ENCODE data around the gene HDAC4. TPM values are rescaled to one million over a fixed set of nuclear protein-coding genes. Genes with fewer than 3 reads are reported as not detected.

Gene HDAC4
- total and polyA plus RNA-seq, 2 of the 4 experiments (the other 2 are of a cell fraction), result 4.1 to 7.2 TPM

GRCh38 chr2:239054921-239055320 is 345.9 kb downstream of the HDAC4 start:
- BruUV-seq (replicated peaks), result no TSS peak

More at GRCh38 chr2:239054921-239055320, 345.9 kb downstream of the HDAC4 start:
- dilution Hi-C loops (cut with HindIII; ENCODE audit: low sequenced_read_pairs, unreplicated experiment), result no loop called here
- H3K79me1 ChIP-seq (ENCODE audit: low read depth in 1 of 2, low read length in 2 of 2), result no peaks in the 10 kb centered on the region
- H4K8ac ChIP-seq (ENCODE audit: low read depth in 2 of 2, low read length in 2 of 2), result no peak overlapping the region
- no peak overlapping the region for H4K5ac ChIP-seq (ENCODE audit: low read depth, low read length)
- DNase-seq (no peak), ATAC-seq (ENCODE audit: low read depth) (no peak)
- intact Hi-C loops (cut with micrococcal nuclease), result no loop called here
- peaks cover 50% of the 10 kb centered on the region for H3K36me3 ChIP-seq (ENCODE audit: control insufficient read depth, insufficient read depth, low read length)
- no peak overlapping the region for H3K9ac ChIP-seq (ENCODE audit: low read depth, low read length)
- no peak overlapping the region for H2BK120ac ChIP-seq (ENCODE audit: low read depth, low read length)
- H2BK5ac ChIP-seq (ENCODE audit: low read depth, low read length, poor library complexity, severe bottlenecking), result no peak overlapping the region
- H2AK5ac ChIP-seq (ENCODE audit: low read depth, low read length), result no peak overlapping the region
- no peak overlapping the region for H3K27ac ChIP-seq (ENCODE audit: insufficient read depth, low read length)
- no peak overlapping the region for H3K56ac ChIP-seq (ENCODE audit: extremely low read depth, insufficient read depth, low read length)
- no peak overlapping the region for H3K4me3 ChIP-seq (ENCODE audit: insufficient read depth, low read depth, low read length)
- H2BK20ac ChIP-seq (ENCODE audit: low read depth, low read length), result no peak overlapping the region
- no peak overlapping the region for H2BK15ac ChIP-seq (ENCODE audit: low read depth, low read length)
- no peak overlapping the region for H3K18ac ChIP-seq (ENCODE audit: low read depth, low read length)
- H2AK9ac ChIP-seq (replicated peaks; ENCODE audit: low read depth, low read length, poor library complexity), result no peak overlapping the region
- ChIA-PET CTCF (interaction anchor here (0.7 kb wide), 1 partner anchor 10 kb away, joined by 4 read pairs; no protein-coding TSS in a partner anchor), POLR2A (ENCODE audit: unreplicated experiment) (no interaction called here)
- in situ Hi-C loops (cut with MboI; ENCODE audit: low sequenced_read_pairs), result loop anchor here (10.0 kb wide), 1 partner anchor 940 kb away; no protein-coding TSS in a partner anchor
- no CpG with 5 or more reads among the region's 8 CpGs for WGBS, 2 experiments (ENCODE audit: extremely low coverage in 2 of 2, insufficient read length in 1 of 2)
- no peak overlapping the region for H3K14ac ChIP-seq (replicated peaks; ENCODE audit: low read depth, low read length)
- H4K91ac ChIP-seq (ENCODE audit: insufficient read depth, low read depth, low read length), result no peak overlapping the region
- H2AFZ ChIP-seq (replicated peaks; ENCODE audit: low read length, poor library complexity), result no peak overlapping the region
- H3K23ac ChIP-seq (ENCODE audit: low read depth, low read length), result no peak overlapping the region
- no peaks in the 10 kb centered on the region for H4K20me1 ChIP-seq (ENCODE audit: insufficient read depth, low read length)
- 0 out of 2 replicates have a peak, but pooled peaks cover under 1% of the 10 kb centered on the region for H3K4me1 ChIP-seq (ENCODE audit: control insufficient read depth, insufficient read depth, low read length)
- H3K4ac ChIP-seq (ENCODE audit: low read depth, low read length), result no peak overlapping the region
- no peaks in the 10 kb centered on the region for H3K27me3 ChIP-seq (ENCODE audit: control insufficient read depth, insufficient read depth, low read length)
- H3K4me2 ChIP-seq (ENCODE audit: low read depth, low read length), result no peak overlapping the region
- peaks cover 7% of the 10 kb centered on the region for H3K9me3 ChIP-seq (ENCODE audit: control insufficient read depth, insufficient read depth, low read length)
- H3K9me1 ChIP-seq (ENCODE audit: insufficient read depth, low read length), result no peaks in the 10 kb centered on the region
- TF ChIP-seq SMC3 (IDR thresholded peaks at IDR 0.05; ENCODE audit: low read depth, low read length) (no peak), CHD1 (IDR thresholded peaks at IDR 0.05; ENCODE audit: low read depth, low read length) (no peak), MXI1 (IDR thresholded peaks at IDR 0.05; ENCODE audit: borderline replicate concordance, low read depth, low read length) (no peak), CEBPB (IDR thresholded peaks at IDR 0.05; ENCODE audit: low read depth, low read length) (no peak), BHLHE40 (IDR thresholded peaks at IDR 0.05; ENCODE audit: low read depth, low read length) (no peak), RCOR1 (IDR thresholded peaks at IDR 0.05; ENCODE audit: insufficient replicate concordance, low read length) (no peak), CTCF (conservative IDR thresholded peaks at IDR 0.05; ENCODE audit: low read depth, low read length) (no peak), ELK1 (IDR thresholded peaks at IDR 0.05; ENCODE audit: borderline replicate concordance, low read depth, low read length) (no peak), FOS (IDR thresholded peaks at IDR 0.05; ENCODE audit: low read depth, low read length) (no peak), POLR2A (IDR thresholded peaks at IDR 0.05; ENCODE audit: low read depth, low read length) (no peak), RFX5 (IDR thresholded peaks at IDR 0.05; ENCODE audit: low read depth, low read length) (no peak), RAD21 (IDR thresholded peaks at IDR 0.05; ENCODE audit: low read length) (no peak), USF2 (IDR thresholded peaks at IDR 0.05; ENCODE audit: low read depth, low read length) (no peak), MAZ (IDR thresholded peaks at IDR 0.05; ENCODE audit: borderline replicate concordance, low read depth, low read length) (no peak), NFE2L2 (IDR thresholded peaks at IDR 0.05; ENCODE audit: low read depth, low read length) (no peak), MAFK (IDR thresholded peaks at IDR 0.05; ENCODE audit: low read depth, low read length) (no peak)

All from IMR-90 (cell line).